Measurements from ENCODE around the gene SETBP1. TPM values are rescaled to one million over a fixed set of nuclear protein-coding genes. Genes with fewer than 3 reads are reported as not detected.

The SETBP1 gene
- total RNA-seq, 1 donor from 2014 or later, result 12.0 TPM

DNA sequence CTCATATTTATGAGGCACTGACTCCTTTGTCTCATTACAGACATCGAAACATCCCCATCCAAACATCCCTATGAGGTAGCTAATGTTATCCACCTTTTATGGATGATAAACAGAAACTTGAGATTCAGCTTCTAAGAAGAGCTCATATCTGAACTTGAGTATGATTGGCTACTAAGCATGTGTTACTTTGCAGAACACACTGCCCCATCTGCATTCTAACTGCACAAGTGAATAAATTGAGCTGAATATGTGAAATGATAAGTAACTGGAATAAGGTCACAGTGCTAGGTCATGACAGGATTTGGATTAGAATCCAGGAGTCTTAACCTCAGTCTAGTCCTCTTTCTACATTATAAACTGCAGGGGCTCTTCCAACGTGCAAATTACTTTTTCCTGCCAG lies 172.7 kb downstream of the SETBP1 start:
- Histone ChIP-seq H3K4me3 (no peak overlapping the region), H3K36me3 (no peaks in the 10 kb centered on the region), H3F3A (ENCODE audit: low read depth) (no peaks in the 10 kb centered on the region), H3K9ac (no peak overlapping the region), H3K4me1 (no peaks in the 10 kb centered on the region), H3K79me2 (ENCODE audit: low read depth) (no peaks in the 10 kb centered on the region), H3K27ac (no peak overlapping the region), H2AFZ (replicated peaks) (no peak overlapping the region), H3K27me3 (no peaks in the 10 kb centered on the region), H3K4me2 (no peak overlapping the region), H3K9me3 (ENCODE audit: low read depth) (no peaks in the 10 kb centered on the region), H4K20me1 (ENCODE audit: low read depth) (no peaks in the 10 kb centered on the region)
- Mint-ChIP-seq H3K27ac (no peak overlapping the region), H3K9me3 (no peaks in the 10 kb centered on the region), H3K4me3 (no peak overlapping the region), H3K4me1 (peaks cover 37% of the 10 kb centered on the region), H3K36me3 (peaks cover 18% of the 10 kb centered on the region), H3K27me3 (ENCODE audit: insufficient read depth, low read depth) (no peaks in the 10 kb centered on the region)
- TF ChIP-seq EZH2phosphoT487 (IDR thresholded peaks at IDR 0.05), result no peak
- no peak for TF ChIP-seq CTCF (IDR thresholded peaks at IDR 0.05)
- DNase-seq (ENCODE audit: low spot score), result no peak

DNA sequence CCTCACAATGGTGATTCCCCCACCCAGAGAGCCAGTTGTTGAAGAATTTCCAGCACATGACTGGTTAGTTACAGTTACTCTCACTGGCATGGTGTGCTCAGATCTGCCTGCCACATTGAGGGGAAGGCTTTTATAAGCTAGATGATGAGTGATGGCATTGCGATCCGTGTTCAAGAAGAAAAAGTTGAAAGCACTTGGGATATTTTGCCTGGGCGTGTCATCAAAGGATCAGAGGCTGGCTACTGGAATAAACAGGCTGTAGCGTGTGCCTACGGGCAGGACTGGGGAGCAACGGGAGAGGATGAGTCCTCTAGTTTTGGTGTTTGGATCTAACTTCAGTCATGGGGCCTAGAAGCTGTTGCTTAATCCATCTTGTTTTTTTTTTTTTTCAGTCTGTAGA lies 175.0 kb downstream of the SETBP1 start:
- Histone ChIP-seq H3K79me2 (ENCODE audit: low read depth) (no peaks in the 10 kb centered on the region), H3K9ac (no peak overlapping the region), H3K4me1 (no peaks in the 10 kb centered on the region), H3K4me2 (no peak overlapping the region), H3F3A (ENCODE audit: low read depth) (no peaks in the 10 kb centered on the region), H3K9me3 (ENCODE audit: low read depth) (no peaks in the 10 kb centered on the region), H4K20me1 (ENCODE audit: low read depth) (no peaks in the 10 kb centered on the region), H3K36me3 (no peaks in the 10 kb centered on the region), H3K27ac (no peak overlapping the region), H3K4me3 (no peak overlapping the region), H2AFZ (replicated peaks) (no peak overlapping the region), H3K27me3 (no peaks in the 10 kb centered on the region)
- Mint-ChIP-seq H3K9me3 (no peaks in the 10 kb centered on the region), H3K27me3 (ENCODE audit: insufficient read depth, low read depth) (no peaks in the 10 kb centered on the region), H3K4me1 (peaks cover 25% of the 10 kb centered on the region), H3K27ac (no peak overlapping the region), H3K4me3 (no peak overlapping the region), H3K36me3 (peaks cover 15% of the 10 kb centered on the region)
- no peak for TF ChIP-seq EZH2 (IDR thresholded peaks at IDR 0.05)
- DNase-seq (ENCODE audit: low spot score), result no peak

DNA sequence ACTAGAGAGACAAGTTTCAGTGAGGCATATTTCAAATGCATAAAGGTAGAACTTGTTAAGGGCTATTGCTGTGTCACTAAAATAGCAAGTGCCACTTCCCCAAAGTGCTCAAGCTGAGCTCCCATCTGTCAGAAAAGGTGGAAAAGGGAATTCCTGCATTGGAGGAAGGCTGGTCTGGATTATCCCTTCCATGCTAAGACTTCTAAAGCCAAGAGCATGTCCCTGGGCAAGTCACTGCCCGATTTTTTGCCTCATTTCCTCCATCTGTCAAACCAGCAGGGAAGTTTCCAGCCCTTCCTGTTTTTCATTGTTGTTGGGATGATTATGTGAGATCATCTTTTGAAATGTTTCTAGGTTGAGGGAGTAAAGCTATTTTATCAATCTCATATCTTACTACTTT lies 175.5 kb downstream of the SETBP1 start:
- H3K4me3 ChIP-seq, result no peak overlapping the region
- H3K79me2 ChIP-seq (ENCODE audit: low read depth), result no peaks in the 10 kb centered on the region
- Mint-ChIP-seq H3K4me1 (peaks cover 22% of the 10 kb centered on the region), H3K36me3 (peaks cover 15% of the 10 kb centered on the region), H3K9me3 (no peaks in the 10 kb centered on the region), H3K27me3 (ENCODE audit: insufficient read depth, low read depth) (no peaks in the 10 kb centered on the region), H3K27ac (no peak overlapping the region), H3K4me3 (no peak overlapping the region)
- no peak overlapping the region for H3K4me2 ChIP-seq
- no peaks in the 10 kb centered on the region for H3K27me3 ChIP-seq
- no peaks in the 10 kb centered on the region for H3K9me3 ChIP-seq (ENCODE audit: low read depth)
- H3K36me3 ChIP-seq, result no peaks in the 10 kb centered on the region
- H2AFZ ChIP-seq (replicated peaks), result no peak overlapping the region
- H3F3A ChIP-seq (ENCODE audit: low read depth), result no peaks in the 10 kb centered on the region
- DNase-seq (ENCODE audit: low spot score), result no peak
- no peaks in the 10 kb centered on the region for H3K4me1 ChIP-seq
- no peak overlapping the region for H3K9ac ChIP-seq
- no peak overlapping the region for H3K27ac ChIP-seq
- TF ChIP-seq CTCF (IDR thresholded peaks at IDR 0.05), result no peak
- no peak for TF ChIP-seq EZH2phosphoT487 (IDR thresholded peaks at IDR 0.05)
- TF ChIP-seq EZH2 (IDR thresholded peaks at IDR 0.05), result no peak
- H4K20me1 ChIP-seq (ENCODE audit: low read depth), result no peaks in the 10 kb centered on the region

- H3K36me3 Mint-ChIP-seq, result peaks cover 13% of the 10 kb centered on the region
- Histone ChIP-seq H3K79me2 (ENCODE audit: low read depth) (no peaks in the 10 kb centered on the region), H3K9ac (no peak overlapping the region), H2AFZ (replicated peaks) (no peak overlapping the region), H3K9me3 (ENCODE audit: low read depth) (no peaks in the 10 kb centered on the region), H3K27ac (no peak overlapping the region), H3K4me3 (no peak overlapping the region), H3K27me3 (no peaks in the 10 kb centered on the region), H3K36me3 (no peaks in the 10 kb centered on the region), H3K4me1 (no peaks in the 10 kb centered on the region), H4K20me1 (ENCODE audit: low read depth) (no peaks in the 10 kb centered on the region), H3F3A (ENCODE audit: low read depth) (no peaks in the 10 kb centered on the region), H3K4me2 (no peak overlapping the region)
- no peaks in the 10 kb centered on the region for H3K27me3 Mint-ChIP-seq (ENCODE audit: insufficient read depth, low read depth)
- H3K4me1 Mint-ChIP-seq, result peaks cover 12% of the 10 kb centered on the region
- no peaks in the 10 kb centered on the region for H3K9me3 Mint-ChIP-seq
- no peak overlapping the region for H3K27ac Mint-ChIP-seq
- no peak overlapping the region for H3K4me3 Mint-ChIP-seq
- TF ChIP-seq EZH2phosphoT487 (IDR thresholded peaks at IDR 0.05), result no peak
- TF ChIP-seq CTCF (IDR thresholded peaks at IDR 0.05), result no peak
- TF ChIP-seq EZH2 (IDR thresholded peaks at IDR 0.05), result no peak
- no peak for DNase-seq (ENCODE audit: low spot score)
Observed at GRCh38 chr18:44857081-44857480, 176.4 kb downstream of the SETBP1 start.

Measured in neural progenitor cell (in vitro differentiated cells).